ENCODE measurements around the gene SNAP29.
"Not testable (repeated sequence)": the region's sequence is repeated elsewhere in the genome, so short reads cannot be mapped to it uniquely, and the experiment has no call there.

SNAP29 gene

GRCh38 chr22:20916916-20917810 lies 58.4 kb downstream of the SNAP29 start, which contains the start of gene CRKL:
Gene CRKL, plus strand, starts transcription at chr22:20917407. Its CDS starts 528 bp downstream, at chr22:20917935.
- Histone ChIP-seq H3K36me3 (ENCODE audit: insufficient read depth, low read length) (no peaks in the 10 kb centered on the region), H3K9ac (ENCODE audit: low read depth, low read length) (peak within 1 kb of the TSS; percentile 79), H3K4me1 (ENCODE audit: insufficient read depth, low read length) (peaks cover 7% of the 10 kb centered on the region; the same call in 1 of the 2 replicates), H3K9me3 (ENCODE audit: control insufficient read depth, insufficient read depth, low read length) (no peaks in the 10 kb centered on the region)

- Histone ChIP-seq H3K9me3 (ENCODE audit: control insufficient read depth, insufficient read depth, low read length) (no peaks in the 10 kb centered on the region), H3K36me3 (ENCODE audit: insufficient read depth, low read length) (no peaks in the 10 kb centered on the region), H3K9ac (ENCODE audit: low read depth, low read length) (peak overlapping the region; percentile 79), H3K4me1 (ENCODE audit: insufficient read depth, low read length) (peaks cover 9% of the 10 kb centered on the region; the same call in 1 of the 2 replicates)
Measured at GRCh38 chr22:20918663-20919218, 59.9 kb downstream of the SNAP29 start.

DNA sequence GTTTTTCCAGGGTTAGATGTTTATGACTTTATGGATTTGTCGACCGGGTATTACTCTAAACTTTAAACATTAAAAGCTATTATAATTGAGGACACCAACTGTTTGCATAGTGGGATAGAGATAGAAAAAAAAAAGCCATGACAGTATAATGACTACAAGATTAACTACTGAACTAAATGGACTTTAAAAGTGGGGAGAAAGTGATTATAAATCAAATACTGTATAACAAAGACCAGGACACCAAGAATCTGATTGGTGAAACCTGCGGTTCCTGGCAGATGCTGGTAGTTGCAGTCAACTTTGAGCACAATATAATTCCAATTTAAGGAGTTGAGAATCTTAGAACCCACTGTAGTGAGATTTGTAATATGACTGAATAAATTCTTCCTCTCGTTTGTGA lies 60.9 kb downstream of the SNAP29 start:
- Histone ChIP-seq H3K4me1 (ENCODE audit: insufficient read depth, low read length) (peaks cover 9% of the 10 kb centered on the region; the same call in 1 of the 2 replicates), H3K9ac (ENCODE audit: low read depth, low read length) (peak overlapping the region; percentile 79), H3K9me3 (ENCODE audit: control insufficient read depth, insufficient read depth, low read length) (no peaks in the 10 kb centered on the region), H3K36me3 (ENCODE audit: insufficient read depth, low read length) (no peaks in the 10 kb centered on the region; the same call in 1 of the 2 replicates)

GRCh38 chr22:20920881-20921203 lies 62.0 kb downstream of the SNAP29 start:
- Histone ChIP-seq H3K9ac (ENCODE audit: low read depth, low read length) (peak overlapping the region; percentile 79; the same call in 1 of the 2 replicates), H3K4me1 (ENCODE audit: insufficient read depth, low read length) (peaks cover 15% of the 10 kb centered on the region), H3K36me3 (ENCODE audit: insufficient read depth, low read length) (peaks cover 3% of the 10 kb centered on the region; the same call in 1 of the 2 replicates), H3K9me3 (ENCODE audit: control insufficient read depth, insufficient read depth, low read length) (no peaks in the 10 kb centered on the region)

DNA sequence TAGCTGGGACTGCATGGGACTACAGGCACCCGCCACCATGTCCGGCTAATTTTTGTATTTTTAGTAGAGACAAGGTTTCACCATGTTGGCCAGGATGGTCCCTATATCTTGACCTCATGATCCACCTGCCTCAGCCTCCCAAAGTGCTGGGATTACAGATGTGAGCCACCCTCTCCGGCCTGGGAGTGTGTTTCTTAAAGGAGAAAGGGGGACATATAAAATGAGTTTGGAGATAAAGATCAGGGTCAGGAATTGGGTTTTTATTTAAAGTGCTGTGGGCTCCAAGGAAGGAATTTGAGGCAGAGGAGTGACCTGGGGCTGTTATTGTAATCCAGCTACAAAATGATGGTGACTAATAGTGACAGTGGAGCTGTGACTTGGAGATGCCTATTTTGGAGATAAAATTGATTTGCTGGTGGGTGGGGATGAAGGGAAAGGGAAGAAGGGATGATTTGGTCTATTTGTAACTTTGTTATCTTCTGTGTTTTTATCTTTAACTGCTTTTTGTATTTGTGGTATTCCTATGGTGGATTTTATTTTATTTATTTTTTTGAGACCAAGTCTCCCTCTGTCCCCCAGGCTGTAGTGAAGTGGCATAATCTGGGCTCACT lies 63.4 kb downstream of the SNAP29 start:
- H3K36me3 ChIP-seq (ENCODE audit: insufficient read depth, low read length), result peaks cover 3% of the 10 kb centered on the region; the same call in 1 of the 2 replicates
- H3K9me3 ChIP-seq (ENCODE audit: control insufficient read depth, insufficient read depth, low read length), result no peaks in the 10 kb centered on the region
- no peak overlapping the region for H3K9ac ChIP-seq (ENCODE audit: low read depth, low read length)
- peaks cover 22% of the 10 kb centered on the region for H3K4me1 ChIP-seq (ENCODE audit: insufficient read depth, low read length)

- no peak overlapping the region for H3K9ac ChIP-seq (ENCODE audit: low read depth, low read length)
- peaks cover 3% of the 10 kb centered on the region; the same call in 1 of the 2 replicates for H3K36me3 ChIP-seq (ENCODE audit: insufficient read depth, low read length)
- no peaks in the 10 kb centered on the region for H3K9me3 ChIP-seq (ENCODE audit: control insufficient read depth, insufficient read depth, low read length)
- peaks cover 16% of the 10 kb centered on the region for H3K4me1 ChIP-seq (ENCODE audit: insufficient read depth, low read length)
Measured at GRCh38 chr22:20926243-20926642, 67.4 kb downstream of the SNAP29 start.

GRCh38 chr22:20927940-20928572 lies 69.2 kb downstream of the SNAP29 start:
- Histone ChIP-seq H3K9me3 (ENCODE audit: control insufficient read depth, insufficient read depth, low read length) (no peaks in the 10 kb centered on the region), H3K36me3 (ENCODE audit: insufficient read depth, low read length) (peaks cover 3% of the 10 kb centered on the region; the same call in 1 of the 2 replicates), H3K9ac (ENCODE audit: low read depth, low read length) (no peak overlapping the region), H3K4me1 (ENCODE audit: insufficient read depth, low read length) (peaks cover 13% of the 10 kb centered on the region)

GRCh38 chr22:20928573-20928967 lies 69.8 kb downstream of the SNAP29 start:
- H3K36me3 ChIP-seq (ENCODE audit: insufficient read depth, low read length), result peaks cover 3% of the 10 kb centered on the region; the same call in 1 of the 2 replicates
- no peak overlapping the region for H3K9ac ChIP-seq (ENCODE audit: low read depth, low read length)
- H3K9me3 ChIP-seq (ENCODE audit: control insufficient read depth, insufficient read depth, low read length), result no peaks in the 10 kb centered on the region
- peaks cover 13% of the 10 kb centered on the region for H3K4me1 ChIP-seq (ENCODE audit: insufficient read depth, low read length)

DNA sequence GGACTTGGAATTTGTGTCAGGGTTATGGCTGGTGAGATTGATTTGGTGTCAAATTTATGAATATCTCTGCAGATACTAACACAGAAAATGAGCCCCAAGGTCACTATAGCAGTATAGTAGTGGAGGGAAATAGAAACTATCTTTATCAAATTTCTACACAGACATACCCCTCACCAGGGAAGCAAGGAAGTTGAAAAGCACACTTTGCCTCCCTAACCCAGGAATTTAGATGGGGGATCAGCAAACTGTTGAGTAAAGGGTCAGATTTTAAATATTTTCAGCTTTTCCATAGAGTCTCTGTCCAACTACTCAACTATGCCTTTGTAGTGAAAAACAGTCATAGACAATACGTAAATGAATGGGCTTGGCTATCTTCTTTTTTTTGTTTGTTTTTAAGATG lies 71.2 kb downstream of the SNAP29 start:
- peaks cover 12% of the 10 kb centered on the region; the same call in 1 of the 2 replicates for H3K36me3 ChIP-seq (ENCODE audit: insufficient read depth, low read length)
- H3K4me1 ChIP-seq (ENCODE audit: insufficient read depth, low read length), result peaks cover 13% of the 10 kb centered on the region
- H3K9ac ChIP-seq (ENCODE audit: low read depth, low read length), result no peak overlapping the region
- no peaks in the 10 kb centered on the region for H3K9me3 ChIP-seq (ENCODE audit: control insufficient read depth, insufficient read depth, low read length)

GRCh38 chr22:20930435-20930834 lies 71.6 kb downstream of the SNAP29 start:
- not testable (repeated sequence) for H3K36me3 ChIP-seq (ENCODE audit: insufficient read depth, low read length); H3K9me3 ChIP-seq (ENCODE audit: control insufficient read depth, insufficient read depth, low read length); H3K9ac ChIP-seq (ENCODE audit: low read depth, low read length)
- peaks cover 11% of the 10 kb centered on the region for H3K4me1 ChIP-seq (ENCODE audit: insufficient read depth, low read length)

DNA sequence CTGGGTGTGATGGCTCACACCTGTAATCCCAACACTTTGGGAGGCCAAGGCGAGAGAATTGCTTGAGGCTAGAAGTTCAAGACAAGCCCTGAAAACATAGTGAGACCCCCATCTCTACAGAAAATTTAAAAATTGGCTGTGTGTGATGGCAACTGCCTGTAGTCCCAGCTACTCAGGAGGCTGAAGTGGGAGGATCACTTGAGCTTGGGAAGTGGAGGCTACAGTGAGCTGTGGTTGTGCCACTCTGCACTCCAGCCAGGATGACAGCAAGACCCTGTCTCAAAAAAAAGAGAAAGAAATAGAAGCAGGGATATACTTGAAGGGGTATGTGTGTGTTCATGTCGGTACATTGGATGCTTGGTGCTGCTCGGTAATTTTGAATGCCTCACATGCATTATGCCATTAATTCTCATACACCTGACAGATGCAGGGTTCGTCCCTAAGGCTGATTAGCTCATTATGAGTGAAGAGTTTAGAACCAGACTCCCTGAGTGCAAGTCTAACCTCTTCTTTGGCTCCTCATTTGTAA lies 72.4 kb downstream of the SNAP29 start:
- Histone ChIP-seq H3K36me3 (ENCODE audit: insufficient read depth, low read length) (peaks cover 9% of the 10 kb centered on the region; the same call in 1 of the 2 replicates), H3K9ac (ENCODE audit: low read depth, low read length) (no peak overlapping the region), H3K9me3 (ENCODE audit: control insufficient read depth, insufficient read depth, low read length) (no peaks in the 10 kb centered on the region), H3K4me1 (ENCODE audit: insufficient read depth, low read length) (peaks cover 3% of the 10 kb centered on the region; the same call in 1 of the 2 replicates)

GRCh38 chr22:20933910-20934309 lies 75.1 kb downstream of the SNAP29 start:
- peaks cover 9% of the 10 kb centered on the region; the same call in 1 of the 2 replicates for H3K36me3 ChIP-seq (ENCODE audit: insufficient read depth, low read length)
- H3K9ac ChIP-seq (ENCODE audit: low read depth, low read length), result no peak overlapping the region
- H3K4me1 ChIP-seq (ENCODE audit: insufficient read depth, low read length), result no peaks in the 10 kb centered on the region
- no peaks in the 10 kb centered on the region for H3K9me3 ChIP-seq (ENCODE audit: control insufficient read depth, insufficient read depth, low read length)

DNA sequence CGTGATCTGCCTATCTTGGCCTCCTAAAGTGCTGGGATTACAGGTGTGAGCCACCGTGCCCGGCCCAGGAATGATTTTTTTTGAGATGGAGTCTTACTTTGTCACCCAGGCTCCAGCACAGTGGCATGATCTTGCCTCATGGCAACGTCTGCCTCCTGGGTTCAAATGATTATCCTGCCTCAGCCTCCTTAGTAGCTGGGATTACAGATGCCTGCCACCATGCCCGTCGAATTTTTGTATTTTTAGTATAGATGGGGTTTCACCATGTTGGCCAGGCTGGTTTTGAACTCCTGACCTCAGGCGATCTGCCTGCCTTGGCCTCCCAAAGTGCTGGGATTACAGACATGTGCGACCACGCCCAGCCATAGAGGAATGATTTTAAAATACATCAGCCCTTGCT lies 76.2 kb downstream of the SNAP29 start:
- H3K36me3 ChIP-seq (ENCODE audit: insufficient read depth, low read length), result not testable (repeated sequence)

More for the DNA sequence above, 76.2 kb downstream of the SNAP29 start:
- H3K9me3 ChIP-seq (ENCODE audit: control insufficient read depth, insufficient read depth, low read length); H3K4me1 ChIP-seq (ENCODE audit: insufficient read depth, low read length); H3K9ac ChIP-seq (ENCODE audit: low read depth, low read length): not testable (repeated sequence)

Data from ES-I3 (cell line).